ENCODE data around the gene PPP2R2C.

DNA sequence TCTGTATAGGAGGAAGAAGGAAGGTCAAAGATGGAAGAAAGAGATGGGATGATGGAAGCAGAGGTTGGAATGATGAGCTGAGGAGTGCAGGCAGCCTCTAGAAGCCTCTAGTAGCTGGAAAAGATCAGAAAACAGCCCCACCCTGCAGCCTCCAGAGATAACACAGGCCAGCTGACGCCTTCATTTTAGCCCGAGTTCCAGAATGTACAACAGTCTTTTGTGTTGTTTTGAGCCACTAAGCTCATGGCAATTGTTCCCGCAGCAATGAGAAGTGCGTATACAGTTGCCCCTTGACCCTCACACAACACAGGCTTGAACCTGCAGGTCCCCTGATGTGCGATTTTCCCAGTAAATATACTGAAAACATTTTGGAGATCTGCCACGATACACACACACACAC lies 130.7 kb downstream of the PPP2R2C start:
- TF ChIP-seq, protein P1, sequence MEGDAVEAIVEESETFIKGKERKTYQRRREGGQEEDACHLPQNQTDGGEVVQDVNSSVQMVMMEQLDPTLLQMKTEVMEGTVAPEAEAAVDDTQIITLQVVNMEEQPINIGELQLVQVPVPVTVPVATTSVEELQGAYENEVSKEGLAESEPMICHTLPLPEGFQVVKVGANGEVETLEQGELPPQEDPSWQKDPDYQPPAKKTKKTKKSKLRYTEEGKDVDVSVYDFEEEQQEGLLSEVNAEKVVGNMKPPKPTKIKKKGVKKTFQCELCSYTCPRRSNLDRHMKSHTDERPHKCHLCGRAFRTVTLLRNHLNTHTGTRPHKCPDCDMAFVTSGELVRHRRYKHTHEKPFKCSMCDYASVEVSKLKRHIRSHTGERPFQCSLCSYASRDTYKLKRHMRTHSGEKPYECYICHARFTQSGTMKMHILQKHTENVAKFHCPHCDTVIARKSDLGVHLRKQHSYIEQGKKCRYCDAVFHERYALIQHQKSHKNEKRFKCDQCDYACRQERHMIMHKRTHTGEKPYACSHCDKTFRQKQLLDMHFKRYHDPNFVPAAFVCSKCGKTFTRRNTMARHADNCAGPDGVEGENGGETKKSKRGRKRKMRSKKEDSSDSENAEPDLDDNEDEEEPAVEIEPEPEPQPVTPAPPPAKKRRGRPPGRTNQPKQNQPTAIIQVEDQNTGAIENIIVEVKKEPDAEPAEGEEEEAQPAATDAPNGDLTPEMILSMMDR (IDR thresholded peaks at IDR 0.05 in 2 of 3, conservative IDR thresholded peaks at IDR 0.05 in 1 of 3; ENCODE audit: borderline replicate concordance in 1 of 3, insufficient read depth in 1 of 3, low read depth in 2 of 3, low read length in 2 of 3), result no peak
- TF ChIP-seq POLR2AphosphoS5 (IDR thresholded peaks at IDR 0.05; ENCODE audit: low read depth, low read length) (no peak), EZH2 (IDR thresholded peaks at IDR 0.05) (no peak), POLR2A (IDR thresholded peaks at IDR 0.05; ENCODE audit: borderline replicate concordance, extremely low read depth, insufficient read depth, insufficient read length) (no peak), ZNF274 (IDR thresholded peaks at IDR 0.05; ENCODE audit: low read depth, low read length) (no peak), SRF (IDR thresholded peaks at IDR 0.05; ENCODE audit: low read depth) (no peak), TCF7L2 (IDR thresholded peaks at IDR 0.05; ENCODE audit: borderline replicate concordance, extremely low read depth, insufficient read depth, insufficient read length) (no peak), EGR1 (IDR thresholded peaks at IDR 0.05; ENCODE audit: low read depth) (no peak), EZH2phosphoT487 (IDR thresholded peaks at IDR 0.05; ENCODE audit: borderline replicate concordance) (no peak)
- TF ChIP-seq, protein P2, sequence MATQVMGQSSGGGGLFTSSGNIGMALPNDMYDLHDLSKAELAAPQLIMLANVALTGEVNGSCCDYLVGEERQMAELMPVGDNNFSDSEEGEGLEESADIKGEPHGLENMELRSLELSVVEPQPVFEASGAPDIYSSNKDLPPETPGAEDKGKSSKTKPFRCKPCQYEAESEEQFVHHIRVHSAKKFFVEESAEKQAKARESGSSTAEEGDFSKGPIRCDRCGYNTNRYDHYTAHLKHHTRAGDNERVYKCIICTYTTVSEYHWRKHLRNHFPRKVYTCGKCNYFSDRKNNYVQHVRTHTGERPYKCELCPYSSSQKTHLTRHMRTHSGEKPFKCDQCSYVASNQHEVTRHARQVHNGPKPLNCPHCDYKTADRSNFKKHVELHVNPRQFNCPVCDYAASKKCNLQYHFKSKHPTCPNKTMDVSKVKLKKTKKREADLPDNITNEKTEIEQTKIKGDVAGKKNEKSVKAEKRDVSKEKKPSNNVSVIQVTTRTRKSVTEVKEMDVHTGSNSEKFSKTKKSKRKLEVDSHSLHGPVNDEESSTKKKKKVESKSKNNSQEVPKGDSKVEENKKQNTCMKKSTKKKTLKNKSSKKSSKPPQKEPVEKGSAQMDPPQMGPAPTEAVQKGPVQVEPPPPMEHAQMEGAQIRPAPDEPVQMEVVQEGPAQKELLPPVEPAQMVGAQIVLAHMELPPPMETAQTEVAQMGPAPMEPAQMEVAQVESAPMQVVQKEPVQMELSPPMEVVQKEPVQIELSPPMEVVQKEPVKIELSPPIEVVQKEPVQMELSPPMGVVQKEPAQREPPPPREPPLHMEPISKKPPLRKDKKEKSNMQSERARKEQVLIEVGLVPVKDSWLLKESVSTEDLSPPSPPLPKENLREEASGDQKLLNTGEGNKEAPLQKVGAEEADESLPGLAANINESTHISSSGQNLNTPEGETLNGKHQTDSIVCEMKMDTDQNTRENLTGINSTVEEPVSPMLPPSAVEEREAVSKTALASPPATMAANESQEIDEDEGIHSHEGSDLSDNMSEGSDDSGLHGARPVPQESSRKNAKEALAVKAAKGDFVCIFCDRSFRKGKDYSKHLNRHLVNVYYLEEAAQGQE (IDR thresholded peaks at IDR 0.05; ENCODE audit: low read depth), result no peak
- TF ChIP-seq, protein P3, sequence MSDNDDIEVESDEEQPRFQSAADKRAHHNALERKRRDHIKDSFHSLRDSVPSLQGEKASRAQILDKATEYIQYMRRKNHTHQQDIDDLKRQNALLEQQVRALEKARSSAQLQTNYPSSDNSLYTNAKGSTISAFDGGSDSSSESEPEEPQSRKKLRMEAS (IDR thresholded peaks at IDR 0.05), result no peak
- TF ChIP-seq, protein P4, sequence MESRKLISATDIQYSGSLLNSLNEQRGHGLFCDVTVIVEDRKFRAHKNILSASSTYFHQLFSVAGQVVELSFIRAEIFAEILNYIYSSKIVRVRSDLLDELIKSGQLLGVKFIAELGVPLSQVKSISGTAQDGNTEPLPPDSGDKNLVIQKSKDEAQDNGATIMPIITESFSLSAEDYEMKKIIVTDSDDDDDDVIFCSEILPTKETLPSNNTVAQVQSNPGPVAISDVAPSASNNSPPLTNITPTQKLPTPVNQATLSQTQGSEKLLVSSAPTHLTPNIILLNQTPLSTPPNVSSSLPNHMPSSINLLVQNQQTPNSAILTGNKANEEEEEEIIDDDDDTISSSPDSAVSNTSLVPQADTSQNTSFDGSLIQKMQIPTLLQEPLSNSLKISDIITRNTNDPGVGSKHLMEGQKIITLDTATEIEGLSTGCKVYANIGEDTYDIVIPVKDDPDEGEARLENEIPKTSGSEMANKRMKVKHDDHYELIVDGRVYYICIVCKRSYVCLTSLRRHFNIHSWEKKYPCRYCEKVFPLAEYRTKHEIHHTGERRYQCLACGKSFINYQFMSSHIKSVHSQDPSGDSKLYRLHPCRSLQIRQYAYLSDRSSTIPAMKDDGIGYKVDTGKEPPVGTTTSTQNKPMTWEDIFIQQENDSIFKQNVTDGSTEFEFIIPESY (IDR thresholded peaks at IDR 0.05; ENCODE audit: extremely low read depth, insufficient replicate concordance, low read length), result no peak

All from HCT116 (cell line).